HG02571 (cell line): ENCODE results near the gene KBTBD12.

Source experiments
- ATAC-seq: cut with Tn5 transposase; IDR thresholded peaks from one replicate; pipeline ENCODE4 v1.9.1; 2021; ENCODE audit warnings: mild to moderate bottlenecking, moderate library complexity; ENCODE audit not compliant: unreplicated experiment

KBTBD12 gene

DNA sequence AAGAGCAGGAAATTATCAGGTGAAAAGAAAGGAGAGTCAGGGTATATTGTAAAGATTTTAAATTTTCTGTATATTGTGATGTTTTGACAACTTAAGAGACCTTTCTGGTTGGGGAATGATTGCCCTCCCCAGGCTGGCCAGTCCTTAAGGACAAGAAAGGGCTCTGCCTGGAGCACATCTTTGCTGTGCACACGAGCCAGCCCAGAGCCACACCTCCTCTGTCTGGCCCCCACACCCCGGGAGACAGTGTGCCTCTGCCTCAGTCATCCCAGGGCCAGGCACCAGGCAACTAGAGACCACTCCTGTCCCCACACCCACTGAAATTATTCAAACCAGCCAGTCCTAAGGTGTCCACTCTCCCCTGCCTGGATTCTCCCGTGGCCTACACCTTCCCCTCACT is 67.1 kb downstream of the KBTBD12 start:
- no peak for ATAC-seq

DNA sequence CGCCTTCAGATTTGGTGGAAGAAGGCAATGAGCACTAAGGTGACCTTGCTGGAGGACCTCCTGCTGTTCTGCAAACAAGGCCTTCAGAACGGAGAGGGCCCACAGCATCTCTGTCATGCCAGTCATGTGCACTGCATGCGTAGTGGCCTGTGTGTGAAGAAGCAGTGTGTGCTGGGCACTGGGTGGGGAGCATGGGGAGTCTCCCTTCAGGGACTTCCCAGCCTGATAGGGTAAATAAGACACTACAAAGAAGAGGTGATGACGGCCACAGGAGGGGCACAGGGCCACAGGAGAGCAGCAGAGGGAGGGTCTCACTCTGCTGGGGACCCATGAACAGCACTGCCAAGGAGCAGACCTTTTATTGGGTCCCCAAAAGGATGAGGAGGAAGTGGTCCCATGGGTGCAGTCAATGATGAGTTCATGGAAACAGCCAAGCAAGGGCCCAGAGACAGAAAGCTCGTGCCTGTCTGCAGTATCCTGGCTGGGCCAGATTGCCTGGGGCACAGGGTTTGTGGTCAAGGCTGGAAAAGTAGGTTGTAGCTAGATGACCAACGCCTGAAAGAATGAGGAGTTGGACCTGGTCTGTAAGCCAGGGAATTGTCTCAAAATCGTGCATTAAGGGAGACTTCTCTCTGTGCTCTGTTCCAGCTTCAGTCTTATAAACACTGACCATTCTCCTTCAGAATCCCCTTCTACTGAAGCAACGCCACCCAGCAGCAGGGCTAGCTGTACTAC is 69.4 kb downstream of the KBTBD12 start:
- no peak for ATAC-seq

DNA sequence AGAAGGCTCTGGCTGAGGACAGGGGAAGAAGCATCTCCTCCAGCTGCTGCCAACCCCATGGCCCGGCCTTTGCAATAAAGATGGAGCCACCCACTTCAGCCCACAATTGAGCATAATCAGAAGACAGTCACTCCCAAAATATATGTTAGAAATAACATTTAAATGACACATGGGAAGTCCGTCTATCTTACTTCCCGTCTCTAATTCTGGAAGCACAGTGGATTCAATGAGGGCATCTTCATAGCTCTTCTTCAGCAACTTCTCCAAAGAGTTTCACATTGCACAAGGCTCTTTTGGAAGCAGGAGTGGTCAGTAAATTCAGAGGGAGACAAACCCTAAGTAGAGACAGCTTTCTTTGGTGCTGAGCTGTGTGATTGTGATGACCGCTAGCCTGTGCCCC is 70.2 kb downstream of the KBTBD12 start:
- ATAC-seq = no peak

DNA sequence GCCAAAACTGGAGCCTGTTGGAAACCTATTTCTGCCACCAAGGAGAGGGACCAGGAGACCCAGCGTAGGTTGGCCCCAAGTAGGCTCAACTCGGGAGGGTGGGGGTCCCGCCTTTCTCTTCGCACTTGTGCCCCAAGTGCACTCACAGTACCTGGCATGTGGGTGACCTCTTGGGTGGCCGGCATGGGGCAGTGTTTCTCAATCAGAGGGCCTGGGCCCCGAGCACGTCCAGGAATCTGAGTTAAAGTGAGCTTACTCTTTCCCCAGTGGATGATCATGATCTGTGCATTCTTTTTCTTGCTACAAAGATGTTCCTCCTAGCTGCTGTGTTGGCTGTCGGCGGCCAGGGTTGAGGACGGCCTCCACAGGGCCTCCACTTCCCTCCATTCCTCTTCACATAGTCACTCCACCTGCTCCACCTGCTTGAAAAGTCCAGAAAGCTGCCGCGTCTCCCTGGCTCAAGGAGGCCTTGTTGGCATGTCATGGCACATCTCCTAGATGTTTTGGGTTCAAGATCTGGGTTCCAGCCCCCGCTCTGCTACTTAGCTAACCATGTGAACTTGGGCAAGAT is 70.7 kb downstream of the KBTBD12 start:
- ATAC-seq = no peak

DNA sequence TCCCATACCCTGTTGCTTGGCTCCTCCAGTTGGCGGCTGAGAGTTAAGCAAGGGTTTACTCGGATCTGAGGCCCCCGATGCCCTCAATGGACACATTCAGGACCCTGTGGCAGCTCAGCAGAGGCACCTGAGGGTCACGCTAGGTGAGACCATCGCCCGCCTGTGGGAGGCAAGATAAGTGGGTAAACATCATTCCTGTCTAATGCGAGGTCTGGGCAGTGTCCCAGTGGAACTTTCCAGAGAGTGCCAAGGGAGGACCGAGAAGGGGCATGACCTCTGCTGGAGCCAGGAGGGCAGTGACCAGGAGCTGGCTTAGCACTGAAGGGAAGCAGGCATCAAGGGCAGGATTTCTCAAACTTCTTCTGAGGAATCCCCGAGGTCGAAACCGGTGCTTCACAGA is 71.8 kb downstream of the KBTBD12 start:
- no peak for ATAC-seq

DNA sequence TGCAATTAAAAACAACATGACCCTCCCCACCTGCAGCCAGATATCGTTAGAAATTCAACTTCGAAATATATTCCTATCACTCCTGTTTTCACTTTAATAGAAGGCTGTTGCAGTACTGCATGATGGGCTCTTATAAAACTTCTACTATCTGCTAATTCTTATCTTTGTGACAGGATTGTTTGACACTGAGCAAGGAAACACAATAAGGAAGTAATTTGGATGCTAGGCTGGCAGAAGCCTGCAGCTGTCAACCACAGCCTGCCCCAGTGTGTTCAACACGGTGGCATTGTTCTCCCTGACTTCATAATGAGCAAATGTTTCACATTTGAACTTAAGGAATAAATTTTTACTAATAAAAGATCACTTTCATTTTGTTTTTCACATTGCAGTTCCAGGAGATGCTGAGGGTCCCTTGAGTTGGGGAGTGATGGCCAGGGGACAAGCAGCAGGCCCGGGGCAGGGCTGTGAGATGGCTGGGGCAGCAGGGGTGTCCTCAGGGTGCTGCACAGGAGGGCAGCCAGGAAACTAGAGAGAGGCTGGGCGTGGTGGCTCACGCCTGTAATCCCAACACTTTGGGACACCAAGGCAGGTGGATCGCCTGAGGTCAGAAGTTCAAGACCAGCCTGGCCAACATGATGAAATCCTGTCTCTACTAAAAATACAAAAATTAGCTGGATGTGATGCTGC is 72.4 kb downstream of the KBTBD12 start:
- no peak for ATAC-seq

DNA sequence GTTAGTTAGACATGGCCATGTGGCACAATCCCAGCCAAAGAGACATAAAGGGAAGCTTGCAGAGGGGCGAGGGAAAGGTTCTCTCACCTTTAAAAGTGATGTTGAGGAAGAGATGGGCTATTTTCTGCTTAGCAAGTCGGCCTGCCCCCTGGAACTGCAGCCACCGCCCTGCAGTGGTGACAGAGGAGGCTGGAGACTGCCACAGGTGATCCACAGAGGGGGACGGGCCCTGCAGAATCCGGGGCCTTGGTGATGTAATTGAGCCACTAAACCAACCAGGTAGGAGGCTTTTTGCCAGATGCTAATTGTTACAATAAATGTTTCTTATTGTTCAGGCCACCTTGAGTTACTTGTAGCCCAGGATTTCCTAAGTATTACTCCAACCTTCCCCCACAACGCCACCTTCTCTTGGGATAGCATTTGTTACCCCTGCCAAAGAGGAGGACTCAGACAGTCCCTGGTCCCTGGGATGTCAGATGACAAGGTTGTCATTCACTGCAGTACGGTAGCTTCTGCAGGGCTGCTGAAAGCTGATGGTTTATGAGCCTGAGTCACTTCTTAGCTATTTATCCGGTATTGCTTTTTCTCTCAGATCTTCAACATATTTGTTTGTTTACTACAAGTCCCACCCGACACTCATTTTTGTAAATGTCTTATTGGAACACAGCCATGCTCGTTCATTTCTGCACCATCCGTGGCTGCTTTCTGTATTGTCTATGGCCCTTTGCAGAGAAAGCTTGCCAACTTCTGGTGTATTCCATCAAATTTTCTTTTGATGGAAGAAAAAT is 73.9 kb downstream of the KBTBD12 start:
- no peak for ATAC-seq

DNA sequence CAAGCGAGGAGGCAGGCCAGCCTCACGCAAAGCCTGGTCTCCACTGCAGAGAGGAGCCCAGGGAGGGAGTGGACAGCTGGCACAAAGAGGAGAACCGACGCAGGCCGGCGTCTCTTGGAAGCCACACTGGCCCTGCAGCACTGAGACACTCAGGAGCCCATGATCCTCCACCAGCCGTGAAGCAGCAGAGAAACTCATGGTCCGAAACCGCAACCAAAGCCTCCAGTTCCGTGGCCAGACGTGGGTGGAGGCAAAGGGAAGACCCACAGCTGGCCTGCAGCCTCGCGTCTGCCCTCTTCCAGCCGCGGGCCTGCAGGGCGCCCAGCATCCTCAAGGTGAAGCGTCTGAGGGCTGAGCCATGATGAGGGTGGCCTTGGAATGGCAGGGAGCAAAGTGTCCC is 75.0 kb downstream of the KBTBD12 start:
- no peak for ATAC-seq

DNA sequence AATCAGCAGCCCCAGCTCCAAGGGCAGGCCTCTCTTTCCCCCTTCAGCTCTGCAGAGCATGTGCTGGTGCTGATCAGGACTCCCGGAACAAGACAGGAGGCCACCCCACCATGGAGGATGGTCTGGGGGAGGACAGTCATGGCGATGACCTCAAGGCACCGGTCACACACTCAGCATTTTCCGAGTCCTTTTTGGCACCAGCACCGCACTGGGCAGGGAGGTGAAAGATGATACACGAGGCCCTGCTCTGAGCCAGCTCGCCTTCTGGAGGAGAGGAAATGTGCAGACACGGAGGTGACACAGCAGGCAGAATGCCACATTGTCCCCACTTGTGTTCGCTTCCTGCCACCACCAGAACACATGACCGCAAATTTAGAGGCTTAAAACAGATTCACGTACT is 75.4 kb downstream of the KBTBD12 start:
- no peak for ATAC-seq

DNA sequence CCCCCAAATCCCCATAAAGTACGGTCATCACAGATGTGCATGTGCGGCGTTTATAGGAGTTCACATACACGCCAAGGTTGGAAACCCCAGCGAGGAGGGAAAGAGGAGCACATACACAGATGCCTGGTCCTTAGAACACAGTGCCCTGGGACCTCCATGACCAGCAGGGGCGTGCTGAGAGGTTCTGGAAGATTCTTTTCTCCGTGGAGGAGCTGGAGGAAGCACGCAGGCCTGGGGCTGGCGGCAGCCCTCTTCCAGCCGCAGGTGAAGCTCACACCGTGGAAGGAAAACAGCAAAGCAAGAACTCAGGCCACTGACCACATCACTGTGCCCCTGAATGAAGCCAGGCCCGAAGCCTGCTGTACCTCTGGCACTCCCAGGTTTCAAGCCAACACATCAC is 76.2 kb downstream of the KBTBD12 start:
- ATAC-seq = no peak

DNA sequence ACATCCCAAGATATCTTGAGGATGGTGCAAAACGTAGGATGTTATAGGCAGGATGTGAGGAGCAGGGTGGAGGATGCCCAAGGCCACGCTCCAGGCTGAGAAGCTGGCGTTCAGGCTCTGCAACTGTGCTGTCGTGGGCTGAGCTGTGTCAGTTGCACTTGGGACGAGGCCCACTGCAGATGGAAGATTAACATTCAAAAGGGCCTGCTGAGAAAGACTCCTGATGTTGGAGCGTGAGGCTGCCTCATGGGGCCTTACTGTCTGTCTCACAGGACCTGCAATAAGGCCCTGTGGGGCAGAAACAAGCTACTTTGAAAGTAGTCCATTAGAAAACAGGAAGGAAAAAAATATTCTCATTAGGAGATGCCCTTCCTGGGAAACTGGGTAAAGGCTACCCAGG is 76.6 kb downstream of the KBTBD12 start:
- ATAC-seq = no peak

DNA sequence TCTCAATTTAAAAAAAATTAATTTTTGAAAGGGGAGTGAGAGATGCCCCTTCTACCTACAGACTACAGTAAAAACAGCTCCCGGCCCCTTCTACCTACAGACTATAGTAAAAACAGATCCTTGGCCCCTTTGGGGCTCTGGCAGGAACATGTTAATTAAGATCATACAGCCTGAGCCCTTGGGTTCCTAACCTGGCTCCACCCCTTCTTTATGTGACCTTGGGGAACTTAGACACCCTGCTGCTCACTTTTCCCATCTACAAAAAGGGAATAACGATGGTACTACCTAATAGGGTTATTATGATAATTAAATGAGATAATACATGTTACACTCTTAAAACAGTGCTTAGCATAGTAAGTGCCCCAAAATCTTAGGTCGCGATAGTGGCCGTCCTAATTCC is 77.1 kb downstream of the KBTBD12 start:
- ATAC-seq = no peak

DNA sequence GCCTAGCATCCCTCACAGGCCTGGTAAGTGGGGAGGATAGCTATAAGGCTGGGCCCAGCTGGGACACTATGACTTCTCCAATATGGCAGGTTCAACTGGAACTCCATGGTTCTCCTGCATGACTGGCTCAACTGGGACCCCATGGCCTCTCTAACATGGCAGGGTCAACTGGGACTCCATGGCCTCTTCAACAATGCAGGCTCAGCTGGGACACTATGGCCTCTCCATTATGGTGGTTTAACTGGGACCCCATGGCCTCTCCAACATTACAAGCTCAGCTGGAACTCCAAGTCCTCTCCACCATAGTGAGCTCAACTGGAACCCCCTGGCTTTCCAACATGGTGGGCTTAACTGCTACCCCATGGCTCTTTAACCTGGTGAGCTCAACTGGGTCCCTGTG is 79.0 kb downstream of the KBTBD12 start:
- no peak for ATAC-seq

DNA sequence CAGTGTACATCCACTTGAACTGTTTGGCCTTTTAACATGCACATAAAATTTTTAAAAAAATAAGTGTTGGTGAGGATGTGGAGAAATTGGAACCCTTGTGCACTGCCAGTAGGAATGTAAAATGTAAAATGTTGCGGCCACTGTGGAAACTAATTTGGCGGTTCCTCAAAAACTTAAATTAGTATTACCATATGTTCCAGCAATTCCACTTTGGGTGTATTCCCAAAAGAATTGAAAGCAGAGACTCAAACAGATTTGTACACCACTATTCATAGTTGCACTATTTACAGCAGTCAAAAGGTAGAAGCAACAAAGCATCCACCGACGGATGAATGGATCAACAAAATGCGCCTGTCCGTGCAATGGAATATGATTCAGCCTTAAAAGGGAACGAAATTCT is 82.0 kb downstream of the KBTBD12 start:
- ATAC-seq = no peak

DNA sequence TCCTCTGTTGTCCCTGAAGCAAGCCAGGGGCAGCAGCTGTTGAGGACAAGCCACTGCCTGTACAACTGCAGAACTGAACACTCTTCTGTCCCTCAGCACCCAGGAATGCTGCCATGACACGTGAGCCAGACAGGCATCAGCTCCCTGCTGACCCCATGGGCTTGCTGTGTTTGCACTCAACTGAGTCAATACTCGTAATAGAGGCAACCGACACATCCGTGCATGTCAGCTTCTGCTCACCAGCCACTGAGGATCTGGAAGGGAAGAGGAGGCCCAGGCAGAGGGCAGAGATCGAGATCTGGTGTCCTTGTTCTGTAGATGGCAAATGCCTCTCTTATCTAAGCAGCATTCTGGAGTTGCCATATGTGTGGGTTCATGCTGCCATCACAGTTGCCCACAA is 82.9 kb downstream of the KBTBD12 start:
- no peak for ATAC-seq

DNA sequence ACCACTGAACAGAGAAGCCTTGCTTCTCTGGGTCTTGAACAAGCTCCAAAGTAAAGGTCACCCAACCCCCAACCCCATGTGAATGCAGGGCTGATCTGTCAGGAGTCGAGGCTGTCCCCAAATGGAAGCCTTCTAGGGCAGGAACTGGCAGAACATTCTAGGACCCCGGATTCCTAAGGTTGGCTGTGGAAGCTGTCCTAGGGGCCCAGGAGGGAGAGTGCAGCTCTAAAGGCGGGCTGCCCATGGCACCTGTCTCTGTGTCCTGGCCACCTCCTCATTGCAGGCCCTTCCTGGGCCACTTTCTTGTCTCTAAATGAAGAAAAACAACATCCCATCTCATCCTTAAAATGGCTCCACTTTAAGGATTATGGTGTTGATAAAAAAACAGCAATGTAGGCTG is 83.6 kb downstream of the KBTBD12 start:
- no peak for ATAC-seq

DNA sequence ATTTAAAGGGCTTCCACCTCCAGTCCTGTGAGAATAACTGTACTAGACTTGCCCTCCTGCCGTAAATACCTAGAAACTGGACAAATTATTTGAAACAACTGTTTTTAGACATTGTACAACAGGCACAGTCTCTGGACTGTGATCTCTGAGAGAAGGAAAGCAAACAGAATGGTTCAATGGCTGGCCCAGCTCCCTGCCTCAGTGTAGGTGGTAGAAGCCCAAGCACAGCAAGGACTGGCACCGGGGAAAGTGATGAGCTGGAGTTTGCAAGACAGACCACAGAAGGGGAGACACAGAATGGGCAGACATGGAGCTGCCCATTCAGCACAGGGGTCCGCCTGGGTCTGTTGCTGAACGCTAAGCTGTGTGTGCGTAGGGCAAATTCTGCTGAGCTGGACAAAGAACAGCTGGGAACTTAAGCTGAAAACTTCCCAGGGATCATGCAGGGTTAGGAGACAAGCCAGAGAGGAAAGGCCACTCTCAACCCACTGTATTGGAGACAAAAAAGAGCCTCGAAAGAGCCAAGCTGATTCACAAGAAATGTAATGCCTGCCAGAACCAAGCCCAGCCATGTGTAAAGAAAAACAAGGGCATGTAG is 84.6 kb downstream of the KBTBD12 start:
- no peak for ATAC-seq

DNA sequence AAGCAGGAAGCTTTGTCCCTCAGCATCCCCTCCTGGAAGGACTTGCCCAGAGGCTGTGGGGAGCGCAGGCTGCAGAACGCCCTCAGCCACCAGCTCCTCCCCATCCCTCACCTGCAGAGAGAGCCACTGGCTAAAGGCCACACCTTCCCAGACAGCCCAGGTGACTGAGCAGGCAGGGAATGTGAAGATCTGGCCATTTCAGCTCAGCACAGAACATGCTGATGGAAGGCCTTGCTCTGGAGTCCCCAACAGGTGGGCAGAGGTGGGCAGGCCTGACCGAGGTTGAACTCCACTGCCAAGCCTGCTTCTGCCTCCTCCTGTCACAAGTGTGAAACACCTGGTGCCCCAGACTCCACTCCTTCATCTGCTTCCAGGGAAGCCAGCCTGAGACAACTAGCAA is 86.5 kb downstream of the KBTBD12 start:
- ATAC-seq = no peak

DNA sequence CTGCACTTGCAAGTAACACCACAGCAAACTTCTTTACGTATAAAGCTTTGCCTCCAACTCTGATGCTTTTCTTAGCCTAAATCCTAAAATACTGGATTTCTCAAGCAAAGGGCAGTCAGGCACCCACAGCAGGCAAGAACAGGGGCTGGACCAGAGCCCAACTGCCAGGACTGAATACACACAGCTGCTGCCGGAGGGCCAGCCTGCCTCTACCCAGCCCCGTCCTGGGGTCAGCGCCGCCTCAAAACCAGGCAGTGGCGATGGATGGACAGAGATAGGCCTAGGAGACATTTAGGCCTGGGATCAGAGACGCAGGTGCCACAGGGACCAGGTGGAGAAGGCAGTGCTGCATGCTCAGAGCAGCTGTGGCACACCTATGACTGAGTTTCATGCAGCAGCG is 89.6 kb downstream of the KBTBD12 start:
- ATAC-seq = no peak

DNA sequence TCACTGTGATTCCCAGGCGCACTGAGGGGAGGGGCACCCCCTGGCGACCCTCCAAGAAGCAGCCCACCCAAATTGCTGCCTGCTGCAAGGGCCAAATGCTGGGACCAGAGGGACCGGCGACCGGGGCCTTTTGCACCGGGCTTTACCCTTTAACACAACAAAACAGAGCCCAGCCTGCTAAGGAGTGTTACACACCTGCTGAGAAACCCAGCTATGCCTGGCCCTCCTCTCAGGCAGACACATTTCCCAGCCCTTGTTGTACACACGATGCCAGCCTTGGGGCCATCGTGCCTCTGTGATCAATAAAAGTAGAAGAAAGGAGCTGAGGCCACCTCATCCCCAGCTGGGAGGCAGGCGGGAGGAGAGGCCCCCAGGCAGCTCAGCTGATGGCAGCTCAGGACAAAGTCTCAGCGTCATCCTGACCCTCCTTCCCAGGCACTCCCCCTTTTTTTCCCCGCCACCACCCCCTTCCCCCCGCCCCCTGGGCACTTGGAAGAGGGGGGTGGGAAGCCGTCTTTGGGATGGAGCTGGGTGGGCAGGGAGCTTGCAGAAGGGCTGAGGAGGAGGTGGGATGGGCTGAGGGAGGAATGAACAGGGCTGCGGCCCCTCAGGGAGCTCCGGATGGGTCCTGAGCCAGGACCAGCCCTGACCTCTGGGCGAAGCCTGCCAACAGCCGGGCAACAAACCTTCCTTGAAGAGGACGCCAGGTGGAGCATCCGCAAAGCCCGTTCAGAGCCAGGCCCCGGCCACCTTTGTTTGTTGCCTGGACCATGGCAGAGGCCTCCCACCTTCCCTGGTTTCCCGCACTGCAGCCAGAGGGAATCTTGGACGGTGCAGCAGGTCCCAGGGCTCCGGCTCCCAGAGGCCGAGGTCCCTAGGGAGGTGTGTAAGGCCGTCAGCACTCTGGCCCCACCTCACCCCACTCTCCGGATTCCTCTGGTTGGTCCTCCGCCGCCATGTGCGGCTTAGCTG is 91.3 kb downstream of the KBTBD12 start:
- ATAC-seq = no peak
